AG09319 (cell line): ENCODE data around the gene CAST.

ENCODE experiments used
- DNase-seq: peaks from one replicate; pipeline ENCODE4 v3.0.0-alpha.2; 2010; ENCODE audit warnings: low read depth; ENCODE audit errors: extremely low read depth
- TF ChIP-seq, protein P1 (sequence below): IDR thresholded peaks from 2 replicates; pipeline ENCODE4 v1.5.1; 2011; ENCODE audit warnings: low read depth, mild to moderate bottlenecking, inconsistent platforms, low read length, moderate library complexity

CAST gene

GRCh38 chr5:96808868-96809558, 146.8 kb downstream of the CAST start:
- no peak for DNase-seq
- TF ChIP-seq, protein P1, sequence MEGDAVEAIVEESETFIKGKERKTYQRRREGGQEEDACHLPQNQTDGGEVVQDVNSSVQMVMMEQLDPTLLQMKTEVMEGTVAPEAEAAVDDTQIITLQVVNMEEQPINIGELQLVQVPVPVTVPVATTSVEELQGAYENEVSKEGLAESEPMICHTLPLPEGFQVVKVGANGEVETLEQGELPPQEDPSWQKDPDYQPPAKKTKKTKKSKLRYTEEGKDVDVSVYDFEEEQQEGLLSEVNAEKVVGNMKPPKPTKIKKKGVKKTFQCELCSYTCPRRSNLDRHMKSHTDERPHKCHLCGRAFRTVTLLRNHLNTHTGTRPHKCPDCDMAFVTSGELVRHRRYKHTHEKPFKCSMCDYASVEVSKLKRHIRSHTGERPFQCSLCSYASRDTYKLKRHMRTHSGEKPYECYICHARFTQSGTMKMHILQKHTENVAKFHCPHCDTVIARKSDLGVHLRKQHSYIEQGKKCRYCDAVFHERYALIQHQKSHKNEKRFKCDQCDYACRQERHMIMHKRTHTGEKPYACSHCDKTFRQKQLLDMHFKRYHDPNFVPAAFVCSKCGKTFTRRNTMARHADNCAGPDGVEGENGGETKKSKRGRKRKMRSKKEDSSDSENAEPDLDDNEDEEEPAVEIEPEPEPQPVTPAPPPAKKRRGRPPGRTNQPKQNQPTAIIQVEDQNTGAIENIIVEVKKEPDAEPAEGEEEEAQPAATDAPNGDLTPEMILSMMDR, result no peak

DNA sequence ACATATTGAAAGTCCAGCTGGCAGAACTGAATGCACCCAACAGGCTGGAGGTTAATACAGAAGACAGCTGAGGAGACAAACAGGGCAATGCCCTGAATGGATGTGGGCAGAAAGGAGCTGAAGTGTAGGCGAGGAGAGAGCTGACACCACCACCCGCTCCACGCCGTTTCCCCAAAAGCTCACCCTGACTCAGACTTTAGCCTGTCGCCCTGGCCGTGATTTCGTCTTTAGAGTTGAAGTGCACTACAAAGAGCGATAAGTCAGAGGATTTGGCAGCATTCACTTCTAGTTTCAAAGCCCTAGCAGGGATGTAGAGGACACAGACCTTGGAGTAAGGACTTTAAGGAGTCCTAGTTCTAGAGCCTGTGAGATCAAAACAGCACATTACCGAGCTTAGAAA, 147.7 kb downstream of the CAST start:
- no peak for DNase-seq
- TF ChIP-seq, protein P1, result no peak

DNA sequence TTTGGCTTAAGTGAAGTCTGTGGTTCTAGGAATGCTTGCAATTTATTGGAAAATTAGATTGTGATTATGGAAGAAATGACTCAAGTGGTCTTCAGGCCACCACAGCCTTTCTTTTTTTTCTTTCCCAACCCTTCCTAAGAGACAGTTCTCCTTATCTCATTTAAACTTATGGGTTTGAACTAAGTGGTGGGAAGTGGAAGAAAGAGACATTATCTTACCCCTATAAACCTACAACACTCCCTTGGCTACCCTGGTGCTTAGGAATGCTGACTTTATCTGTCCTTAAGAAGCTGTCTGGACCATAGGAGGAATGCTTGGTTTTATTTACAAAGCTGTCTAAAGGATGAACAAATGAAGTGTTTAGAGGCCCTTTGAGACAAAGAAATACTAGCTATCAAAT, 150.7 kb downstream of the CAST start:
- no peak for DNase-seq

DNA sequence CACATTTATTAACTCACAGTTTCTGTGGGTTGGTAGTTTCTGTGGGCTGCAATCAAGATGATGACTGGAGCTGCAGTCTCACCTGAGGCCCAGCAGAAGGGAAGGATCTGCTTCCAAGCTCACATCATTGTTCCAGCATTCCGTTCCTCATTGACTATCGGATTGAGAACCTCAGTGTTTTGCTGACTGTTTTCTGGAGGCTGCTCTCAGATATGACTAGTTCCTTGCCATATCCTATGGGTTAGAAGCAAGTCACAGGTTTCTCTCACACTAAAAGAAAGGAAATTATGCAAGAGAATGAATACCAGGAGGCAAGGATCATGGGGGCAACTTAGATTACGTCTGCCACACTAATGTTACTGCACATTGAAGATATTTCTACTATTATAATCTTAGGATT, 151.9 kb downstream of the CAST start:
- no peak for DNase-seq
- TF ChIP-seq, protein P1, result no peak

More for the DNA sequence above, 150.7 kb downstream of the CAST start:
- TF ChIP-seq, protein P1, result no peak

DNA sequence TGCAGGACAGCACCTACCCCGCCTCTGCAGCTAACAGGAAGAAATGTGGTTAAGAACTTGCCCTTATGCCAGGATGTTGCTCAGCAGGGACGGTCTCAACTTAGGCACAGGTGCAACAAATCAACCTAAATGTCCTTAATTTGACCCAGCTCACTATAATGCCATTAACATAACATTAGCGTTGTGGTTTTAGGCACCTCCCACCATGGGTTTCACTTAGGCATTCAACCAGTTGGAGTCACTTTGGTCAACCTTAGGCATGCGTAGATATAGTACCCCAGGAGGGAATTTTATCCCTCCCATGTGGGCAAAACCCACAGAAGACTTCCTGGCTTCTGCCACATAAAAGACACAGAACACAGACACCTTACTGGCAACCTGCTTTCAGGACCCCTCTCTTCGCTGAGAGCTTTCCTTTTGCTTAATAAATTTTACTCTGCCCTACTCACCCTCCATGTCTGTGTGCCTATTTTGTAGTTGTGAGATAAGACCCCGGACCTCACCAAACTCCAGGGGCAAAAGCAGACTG, 154.3 kb downstream of the CAST start:
- TF ChIP-seq, protein P1, result no peak
- DNase-seq, result no peak

DNA sequence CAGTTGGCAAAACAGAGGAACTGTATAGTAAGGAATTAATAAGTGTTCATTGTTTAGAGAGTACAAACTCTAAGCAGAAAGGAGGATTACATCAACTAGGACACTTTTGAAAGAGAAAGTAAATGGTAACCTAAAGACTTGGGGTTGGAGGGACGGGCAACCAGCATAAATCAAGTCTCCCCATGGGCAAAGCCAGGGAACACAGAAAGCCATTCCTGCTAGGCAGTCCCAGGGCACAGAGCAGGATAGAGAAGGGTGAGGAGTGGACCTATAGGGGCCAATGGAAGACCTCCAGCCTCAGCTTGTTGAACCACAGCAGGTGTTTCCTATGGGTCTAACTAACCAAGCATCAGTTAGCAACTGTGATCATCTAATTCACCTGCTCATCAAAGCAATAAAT, 154.8 kb downstream of the CAST start:
- TF ChIP-seq, protein P1, result no peak

DNA sequence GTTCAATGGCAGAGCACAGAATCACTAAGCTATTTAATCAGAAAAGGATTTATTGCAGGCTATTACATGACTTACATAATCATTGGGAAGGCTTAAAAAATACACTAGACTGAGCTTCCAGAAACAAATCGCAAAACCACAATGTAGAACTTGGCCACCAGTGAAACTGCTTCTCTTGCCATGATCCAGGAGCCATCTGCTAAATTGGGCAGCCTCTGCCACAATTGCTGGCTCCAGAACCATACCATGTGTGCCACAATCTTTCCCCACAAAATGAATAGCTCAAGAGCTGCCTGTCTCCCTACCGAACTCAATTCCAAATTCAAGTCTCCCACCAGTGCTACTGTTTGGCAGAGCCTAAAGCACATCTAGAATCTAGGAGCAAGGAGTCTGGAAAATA, 155.3 kb downstream of the CAST start:
- TF ChIP-seq, protein P1, result no peak
- peak; percentile 7 for DNase-seq

More for the DNA sequence above, 154.8 kb downstream of the CAST start:
- DNase-seq, result no peak
